Measurements from ENCODE around the gene PHF1.

PHF1 gene

GRCh38 chr6:33417128-33417902, 6.5 kb downstream of the PHF1 start:
- TF ChIP-seq, protein P1, sequence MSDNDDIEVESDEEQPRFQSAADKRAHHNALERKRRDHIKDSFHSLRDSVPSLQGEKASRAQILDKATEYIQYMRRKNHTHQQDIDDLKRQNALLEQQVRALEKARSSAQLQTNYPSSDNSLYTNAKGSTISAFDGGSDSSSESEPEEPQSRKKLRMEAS (IDR thresholded peaks at IDR 0.05; ENCODE audit: low read depth, low read length): no peak
- no peak for TF ChIP-seq POLR2A (IDR thresholded peaks at IDR 0.05; ENCODE audit: extremely low read depth, insufficient read length)
- TF ChIP-seq, protein P2, sequence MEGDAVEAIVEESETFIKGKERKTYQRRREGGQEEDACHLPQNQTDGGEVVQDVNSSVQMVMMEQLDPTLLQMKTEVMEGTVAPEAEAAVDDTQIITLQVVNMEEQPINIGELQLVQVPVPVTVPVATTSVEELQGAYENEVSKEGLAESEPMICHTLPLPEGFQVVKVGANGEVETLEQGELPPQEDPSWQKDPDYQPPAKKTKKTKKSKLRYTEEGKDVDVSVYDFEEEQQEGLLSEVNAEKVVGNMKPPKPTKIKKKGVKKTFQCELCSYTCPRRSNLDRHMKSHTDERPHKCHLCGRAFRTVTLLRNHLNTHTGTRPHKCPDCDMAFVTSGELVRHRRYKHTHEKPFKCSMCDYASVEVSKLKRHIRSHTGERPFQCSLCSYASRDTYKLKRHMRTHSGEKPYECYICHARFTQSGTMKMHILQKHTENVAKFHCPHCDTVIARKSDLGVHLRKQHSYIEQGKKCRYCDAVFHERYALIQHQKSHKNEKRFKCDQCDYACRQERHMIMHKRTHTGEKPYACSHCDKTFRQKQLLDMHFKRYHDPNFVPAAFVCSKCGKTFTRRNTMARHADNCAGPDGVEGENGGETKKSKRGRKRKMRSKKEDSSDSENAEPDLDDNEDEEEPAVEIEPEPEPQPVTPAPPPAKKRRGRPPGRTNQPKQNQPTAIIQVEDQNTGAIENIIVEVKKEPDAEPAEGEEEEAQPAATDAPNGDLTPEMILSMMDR (IDR thresholded peaks at IDR 0.05; ENCODE audit: low read depth, low read length): no peak
- TF ChIP-seq MYC (IDR thresholded peaks at IDR 0.05; ENCODE audit: low read depth, low read length): no peak
- peak overlapping the region; percentile 98 for H3K4me3 ChIP-seq (ENCODE audit: low read depth, low read length)
- DNase-seq (ENCODE audit: low read depth): peak; percentile 49

DNA sequence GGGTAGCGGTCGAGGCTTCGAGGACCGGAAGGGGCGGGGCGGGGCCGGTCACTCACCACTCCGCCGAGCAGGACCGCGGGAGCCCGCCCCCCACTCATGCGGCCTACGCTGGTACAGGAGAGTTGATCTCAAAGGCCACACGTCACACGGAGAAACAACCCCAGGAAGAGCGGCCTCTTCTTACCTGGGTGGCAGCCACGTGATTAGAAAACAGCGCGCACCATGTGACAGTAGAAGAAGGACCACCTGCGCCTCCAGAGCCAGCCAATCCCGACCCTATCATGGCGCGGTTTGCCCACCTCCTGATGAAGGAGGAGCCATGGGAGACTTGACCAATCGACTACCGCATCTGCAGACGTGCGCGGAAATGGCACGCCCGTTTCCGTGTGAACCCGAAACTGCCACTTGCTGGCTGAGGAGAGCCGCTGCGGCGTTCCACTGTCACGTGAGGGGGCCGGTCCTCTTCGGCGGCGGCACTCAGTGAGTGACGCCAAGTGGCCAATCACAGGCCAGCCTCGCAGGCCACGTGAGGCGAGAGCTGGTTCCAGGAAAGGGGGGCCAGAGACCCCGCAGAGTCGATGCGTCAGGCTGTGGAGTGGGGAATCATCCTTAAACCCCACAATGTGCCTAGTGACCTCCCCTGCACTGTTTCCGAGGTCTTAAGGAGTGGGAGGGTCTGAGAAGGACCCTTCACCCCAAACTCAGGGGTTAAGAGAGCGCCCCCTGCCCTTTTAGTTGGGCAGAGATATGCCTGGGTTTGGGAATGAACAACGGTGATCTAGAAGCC, 7.3 kb downstream of the PHF1 start, which contains the start of gene CUTA:
Gene CUTA, minus strand, starts transcription at position 205 of the 787 bp plus-strand sequence. Its CDS starts 107 bp downstream, at position 98.
- TF ChIP-seq POLR2A (IDR thresholded peaks at IDR 0.05; ENCODE audit: extremely low read depth, insufficient read length): peak; percentile 76
- TF ChIP-seq, protein P2 (IDR thresholded peaks at IDR 0.05; ENCODE audit: low read depth, low read length): peak; percentile 62
- TF ChIP-seq MYC (IDR thresholded peaks at IDR 0.05; ENCODE audit: low read depth, low read length): peak; percentile 93
- TF ChIP-seq, protein P1 (IDR thresholded peaks at IDR 0.05; ENCODE audit: low read depth, low read length): peak; percentile 97
- peak; percentile 100 for DNase-seq (ENCODE audit: low read depth)
- peak within 1 kb of the TSS; percentile 98 for H3K4me3 ChIP-seq (ENCODE audit: low read depth, low read length)

GRCh38 chr6:33418690-33419291, 8.0 kb downstream of the PHF1 start:
- TF ChIP-seq, protein P2 (IDR thresholded peaks at IDR 0.05; ENCODE audit: low read depth, low read length): no peak
- TF ChIP-seq POLR2A (IDR thresholded peaks at IDR 0.05; ENCODE audit: extremely low read depth, insufficient read length) (no peak), MYC (IDR thresholded peaks at IDR 0.05; ENCODE audit: low read depth, low read length) (no peak)
- TF ChIP-seq, protein P1 (IDR thresholded peaks at IDR 0.05; ENCODE audit: low read depth, low read length): no peak
- H3K4me3 ChIP-seq (ENCODE audit: low read depth, low read length): peak overlapping the region; percentile 55
- peak; percentile 26 for DNase-seq (ENCODE audit: low read depth)

- DNase-seq (ENCODE audit: low read depth): no peak
- H3K4me3 ChIP-seq (ENCODE audit: low read depth, low read length): no peak within 1 kb of the TSS
- TF ChIP-seq, protein P1 (IDR thresholded peaks at IDR 0.05; ENCODE audit: low read depth, low read length): no peak
- TF ChIP-seq, protein P2 (IDR thresholded peaks at IDR 0.05; ENCODE audit: low read depth, low read length): no peak
- TF ChIP-seq MYC (IDR thresholded peaks at IDR 0.05; ENCODE audit: low read depth, low read length) (no peak), POLR2A (IDR thresholded peaks at IDR 0.05; ENCODE audit: extremely low read depth, insufficient read length) (no peak)
Observed at GRCh38 chr6:33419580-33420490, 9.0 kb downstream of the PHF1 start, which contains the start of gene SYNGAP1. TSS of gene SYNGAP1 (plus strand) at chr6:33420065. CDS start at chr6:33420265, 200 bp downstream.

Measured in NB4 (cell line).